Tibial nerve (tissue), 3 donors: ENCODE measurements around the gene UTS2B.

ENCODE experiments used
- POLR2A ChIP-seq, 2 donors: fragments of 450-650 bp; IDR thresholded peaks; one replicate each; pipeline ENCODE4 v1.6.1; 2017; ENCODE audit warnings: antibody characterized with exemption in 2 of 2, mild to moderate bottlenecking in 2 of 2, moderate library complexity in 2 of 2
- TF ChIP-seq, protein P1 (sequence below), 5 experiments: fragments of 200-600 bp in 3 of 5; fragments of 450-650 bp in 2 of 5; sonication (generic) in 3 of 5; IDR thresholded peaks; one replicate each; pipeline ENCODE4 v1.5.1; 2016 to 2019; ENCODE audit warnings: antibody characterized with exemption in 5 of 5, mild to moderate bottlenecking in 3 of 5, moderate library complexity in 2 of 5

DNA sequence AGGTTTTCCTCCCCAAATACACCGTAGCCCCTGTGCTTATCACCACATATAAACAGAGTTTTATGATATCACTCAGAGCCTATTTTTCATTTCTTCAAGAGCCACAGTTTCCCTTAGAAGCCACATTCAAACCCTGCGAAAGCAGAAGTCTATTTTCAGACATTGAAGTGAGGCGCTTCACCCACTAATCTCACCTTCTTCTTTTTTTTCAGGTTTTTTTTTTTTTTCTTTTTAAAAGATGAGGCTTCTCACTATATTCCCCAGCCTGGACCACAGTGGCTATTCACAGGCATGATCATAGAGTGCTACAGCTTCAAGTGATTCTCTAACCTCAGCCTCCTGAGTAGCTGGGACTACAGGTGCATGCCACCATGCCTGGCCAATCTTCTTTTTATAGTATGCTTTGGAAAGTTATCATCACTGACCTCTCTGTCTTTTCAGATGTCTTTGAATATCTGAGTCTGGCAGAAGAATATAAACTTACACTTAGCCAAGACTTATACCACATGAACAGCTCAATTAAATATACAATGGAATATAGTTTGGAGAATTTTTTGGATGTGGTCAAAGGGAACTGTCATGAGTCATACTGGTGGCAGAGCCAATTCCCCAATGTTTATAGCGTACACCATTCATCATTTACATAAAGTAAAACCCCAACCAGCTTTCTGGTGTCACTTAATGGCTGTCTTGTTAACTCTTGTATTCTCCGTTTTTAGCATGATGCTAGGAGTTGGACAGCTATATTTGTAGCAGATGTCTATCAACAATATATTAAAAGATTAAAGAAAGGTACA lies 60.8 kb downstream of the UTS2B start:
- TF ChIP-seq, protein P1, sequence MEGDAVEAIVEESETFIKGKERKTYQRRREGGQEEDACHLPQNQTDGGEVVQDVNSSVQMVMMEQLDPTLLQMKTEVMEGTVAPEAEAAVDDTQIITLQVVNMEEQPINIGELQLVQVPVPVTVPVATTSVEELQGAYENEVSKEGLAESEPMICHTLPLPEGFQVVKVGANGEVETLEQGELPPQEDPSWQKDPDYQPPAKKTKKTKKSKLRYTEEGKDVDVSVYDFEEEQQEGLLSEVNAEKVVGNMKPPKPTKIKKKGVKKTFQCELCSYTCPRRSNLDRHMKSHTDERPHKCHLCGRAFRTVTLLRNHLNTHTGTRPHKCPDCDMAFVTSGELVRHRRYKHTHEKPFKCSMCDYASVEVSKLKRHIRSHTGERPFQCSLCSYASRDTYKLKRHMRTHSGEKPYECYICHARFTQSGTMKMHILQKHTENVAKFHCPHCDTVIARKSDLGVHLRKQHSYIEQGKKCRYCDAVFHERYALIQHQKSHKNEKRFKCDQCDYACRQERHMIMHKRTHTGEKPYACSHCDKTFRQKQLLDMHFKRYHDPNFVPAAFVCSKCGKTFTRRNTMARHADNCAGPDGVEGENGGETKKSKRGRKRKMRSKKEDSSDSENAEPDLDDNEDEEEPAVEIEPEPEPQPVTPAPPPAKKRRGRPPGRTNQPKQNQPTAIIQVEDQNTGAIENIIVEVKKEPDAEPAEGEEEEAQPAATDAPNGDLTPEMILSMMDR (IDR thresholded peaks at IDR 0.05), result no peak
- no peak for TF ChIP-seq POLR2A (IDR thresholded peaks at IDR 0.05)
